Muscle layer of colon (tissue), 2 donors: ENCODE results near the gene RDH13.
"Not testable (repeated sequence)": the region's sequence is repeated elsewhere in the genome, so short reads cannot be mapped to it uniquely, and the experiment has no call there.

Experiments used
- H3K27ac ChIP-seq: one replicate; pipeline ENCODE4 v1.7.0; 2013; ENCODE audit warnings: low read depth, mild to moderate bottlenecking, low read length, moderate library complexity
- H3K27me3 ChIP-seq, 2 donors: one replicate each; pipeline ENCODE4 v1.7.0; 2013; ENCODE audit warnings: low read length in 2 of 2, mild to moderate bottlenecking in 2 of 2; ENCODE audit not compliant: insufficient read depth in 2 of 2, control insufficient read depth in 1 of 2
- H3K36me3 ChIP-seq: one replicate; pipeline ENCODE4 v1.7.0; 2013; ENCODE audit warnings: mild to moderate bottlenecking, low read length; ENCODE audit not compliant: insufficient read depth
- H3K4me1 ChIP-seq: one replicate; pipeline ENCODE4 v1.7.0; 2013; ENCODE audit warnings: mild to moderate bottlenecking, low read length; ENCODE audit not compliant: insufficient read depth
- H3K4me3 ChIP-seq, 2 donors: one replicate each; pipeline ENCODE4 v1.7.0; 2013; ENCODE audit warnings: low read length in 2 of 2, low read depth in 1 of 2, mild to moderate bottlenecking in 1 of 2, moderate library complexity in 1 of 2
- H3K9ac ChIP-seq: one replicate; pipeline ENCODE4 v1.7.0; 2013; ENCODE audit warnings: low read length
- H3K9me3 ChIP-seq: one replicate; pipeline ENCODE4 v1.7.0; 2013; ENCODE audit warnings: mild to moderate bottlenecking, low read length
- donor health status: abdominal sarcoma.
- donor health status: Adenocarcinoma of cecum.

Gene RDH13, protein sequence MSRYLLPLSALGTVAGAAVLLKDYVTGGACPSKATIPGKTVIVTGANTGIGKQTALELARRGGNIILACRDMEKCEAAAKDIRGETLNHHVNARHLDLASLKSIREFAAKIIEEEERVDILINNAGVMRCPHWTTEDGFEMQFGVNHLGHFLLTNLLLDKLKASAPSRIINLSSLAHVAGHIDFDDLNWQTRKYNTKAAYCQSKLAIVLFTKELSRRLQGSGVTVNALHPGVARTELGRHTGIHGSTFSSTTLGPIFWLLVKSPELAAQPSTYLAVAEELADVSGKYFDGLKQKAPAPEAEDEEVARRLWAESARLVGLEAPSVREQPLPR

DNA sequence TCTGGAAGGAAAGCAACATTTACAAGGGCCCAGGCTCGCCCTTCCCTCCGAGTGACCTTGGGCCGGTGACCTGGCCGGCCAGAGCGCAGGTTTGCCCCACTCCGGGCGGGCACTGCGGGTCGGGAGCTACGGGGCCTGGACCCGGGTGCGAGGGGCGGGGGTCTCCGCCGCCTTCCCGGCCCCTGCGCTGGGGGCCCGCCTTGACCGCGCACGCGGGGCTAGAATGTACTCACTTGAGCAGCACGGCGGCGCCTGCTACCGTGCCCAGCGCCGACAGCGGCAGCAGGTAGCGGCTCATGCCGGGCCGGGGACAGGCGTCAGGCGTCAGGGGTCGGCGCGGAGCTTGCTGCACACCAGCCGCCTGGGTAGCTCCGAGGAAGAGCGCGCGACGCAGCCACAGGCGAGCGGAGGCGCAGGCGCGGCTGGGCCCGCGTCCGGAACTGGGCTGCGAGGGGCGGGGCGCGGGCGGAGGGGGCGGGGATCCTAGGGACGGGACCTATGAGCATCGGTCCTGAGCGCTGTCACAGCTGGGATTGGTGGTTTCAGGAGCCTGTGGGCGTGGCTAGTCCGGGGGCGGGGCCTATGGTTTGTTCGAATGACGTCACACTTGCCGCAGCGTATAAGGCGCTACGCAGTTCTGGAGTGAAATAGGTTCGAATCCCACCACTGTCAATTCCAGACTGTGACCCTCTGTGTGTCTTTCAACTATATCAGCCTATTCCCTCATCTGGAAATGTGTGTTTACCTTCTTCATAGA is at the start of gene RDH13:
Gene RDH13, minus strand, starts transcription at position 414 of the 757 bp plus-strand sequence. Its CDS starts 116 bp downstream, at position 298.
- Histone ChIP-seq H3K27me3 (peaks cover 0 to 5% of the 10 kb centered on the region in 2 donors), H3K36me3 (peaks cover 11% of the 10 kb centered on the region), H3K4me3 (peak within 1 kb of the TSS; percentile 51 to 65), H3K9me3 (no peaks in the 10 kb centered on the region), H3K4me1 (no peaks in the 10 kb centered on the region), H3K27ac (peak within 1 kb of the TSS; percentile 60), H3K9ac (peak within 1 kb of the TSS; percentile 28)

DNA sequence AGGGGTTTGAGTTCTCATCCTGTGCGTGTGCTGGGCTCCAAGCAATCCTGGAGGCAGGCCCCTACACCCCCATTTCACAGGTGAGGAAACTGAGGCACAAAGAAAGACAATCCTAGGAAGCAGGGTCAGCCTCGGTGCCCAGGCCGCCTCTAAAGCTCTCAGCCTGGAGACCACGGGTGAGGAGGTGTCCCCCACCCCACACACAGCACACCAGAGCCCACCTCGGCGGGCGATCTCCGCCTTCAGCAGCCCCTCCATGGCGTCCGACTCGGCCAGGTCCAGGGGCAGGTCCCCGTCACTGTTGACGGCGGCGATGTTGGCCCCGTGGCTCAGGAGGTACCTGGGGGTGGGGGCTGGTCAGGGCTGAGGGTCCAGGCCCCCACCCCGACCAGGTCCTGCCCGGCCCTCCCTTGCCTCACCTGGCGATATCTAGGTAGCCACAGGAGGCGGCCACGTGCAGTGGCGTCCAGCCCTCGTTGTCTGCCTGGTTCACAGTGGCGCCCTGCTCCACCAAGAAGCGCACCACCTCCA is 49.4 kb upstream of the RDH13 start:
- no peaks in the 10 kb centered on the region for H3K9me3 ChIP-seq
- peak overlapping the region in 1 of 2 donors; percentile 45 for H3K4me3 ChIP-seq
- H3K9ac ChIP-seq, result peak overlapping the region; percentile 90
- H3K27me3 ChIP-seq, result no peaks in the 10 kb centered on the region
- peaks cover 44% of the 10 kb centered on the region for H3K4me1 ChIP-seq
- peak overlapping the region; percentile 94 for H3K27ac ChIP-seq
- H3K36me3 ChIP-seq, result peaks cover 20% of the 10 kb centered on the region

DNA sequence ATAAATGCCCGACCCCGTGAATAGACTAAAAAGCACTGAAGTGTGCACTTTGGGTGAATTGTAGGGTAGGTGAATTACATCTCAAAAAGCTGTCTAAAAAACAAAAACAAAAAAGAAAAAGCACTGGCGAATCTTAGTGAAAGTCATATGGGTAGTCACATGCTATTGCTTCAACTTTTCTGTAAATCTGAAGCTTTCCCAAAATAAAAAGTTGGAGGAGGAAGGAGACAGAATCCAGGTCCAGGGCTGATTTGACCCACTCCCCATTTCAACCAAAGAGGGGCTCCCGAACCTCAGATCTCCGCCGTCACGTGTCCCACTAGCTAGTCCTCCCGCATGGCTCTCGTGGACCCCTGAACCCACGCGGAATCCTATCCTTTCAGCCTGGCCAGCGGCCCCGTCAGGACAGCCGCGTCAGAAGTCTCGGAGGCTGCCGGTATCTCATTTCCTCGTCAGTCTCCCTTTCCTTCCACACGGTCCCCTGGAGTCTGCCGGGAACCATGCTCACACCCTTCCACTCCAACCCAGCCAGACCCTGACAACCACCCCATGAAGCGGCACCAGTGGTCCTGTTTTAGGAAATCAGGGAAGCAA is 48.4 kb upstream of the RDH13 start:
- Histone ChIP-seq H3K9ac (peak overlapping the region; percentile 13), H3K4me3 (no peak overlapping the region), H3K9me3 (no peaks in the 10 kb centered on the region), H3K4me1 (peaks cover 44% of the 10 kb centered on the region), H3K36me3 (peaks cover 28% of the 10 kb centered on the region), H3K27me3 (no peaks in the 10 kb centered on the region), H3K27ac (peak overlapping the region; percentile 94)

DNA sequence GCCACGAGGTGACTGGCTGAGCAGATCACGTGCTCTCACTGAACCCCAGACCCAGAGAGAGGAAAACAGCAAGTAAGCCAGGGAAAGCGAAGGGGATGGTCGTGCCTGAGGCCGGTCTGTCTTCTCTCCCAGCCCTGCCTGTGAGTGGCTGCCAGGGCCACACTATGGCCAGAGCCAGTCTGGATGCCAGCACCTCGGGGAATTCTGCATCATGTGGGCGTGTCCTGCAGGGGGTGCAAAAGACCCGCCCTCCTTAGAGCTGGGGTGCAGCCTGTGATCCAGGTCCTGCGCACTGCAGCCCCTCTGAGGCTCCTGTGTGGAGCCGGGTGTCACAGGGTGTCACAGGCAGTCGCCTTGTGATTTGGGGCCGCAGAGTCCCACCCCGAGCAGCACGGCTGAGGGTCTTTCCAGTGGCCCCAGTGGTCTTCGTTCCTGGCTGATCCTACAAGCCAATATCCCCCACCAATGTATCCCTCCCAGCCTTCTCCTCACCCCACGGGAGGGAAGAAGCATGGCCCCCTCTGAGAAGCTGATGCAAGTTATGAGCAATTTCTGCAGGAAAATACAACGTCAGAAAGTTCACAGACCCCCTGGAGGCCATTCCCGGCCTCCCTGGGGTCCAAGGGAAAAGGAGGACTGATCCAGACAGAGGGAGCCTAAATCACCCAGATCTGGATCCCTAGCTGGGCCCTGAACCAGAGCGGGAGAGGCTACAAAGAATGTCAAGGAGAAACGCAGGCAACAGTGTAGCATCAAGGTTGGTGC is 46.8 kb upstream of the RDH13 start:
- no peak overlapping the region for H3K9ac ChIP-seq
- H3K36me3 ChIP-seq, result peaks cover 32% of the 10 kb centered on the region
- H3K27me3 ChIP-seq, result no peaks in the 10 kb centered on the region
- peaks cover 31% of the 10 kb centered on the region for H3K4me1 ChIP-seq
- H3K27ac ChIP-seq, result peak overlapping the region; percentile 27
- no peak overlapping the region for H3K4me3 ChIP-seq
- no peaks in the 10 kb centered on the region for H3K9me3 ChIP-seq

DNA sequence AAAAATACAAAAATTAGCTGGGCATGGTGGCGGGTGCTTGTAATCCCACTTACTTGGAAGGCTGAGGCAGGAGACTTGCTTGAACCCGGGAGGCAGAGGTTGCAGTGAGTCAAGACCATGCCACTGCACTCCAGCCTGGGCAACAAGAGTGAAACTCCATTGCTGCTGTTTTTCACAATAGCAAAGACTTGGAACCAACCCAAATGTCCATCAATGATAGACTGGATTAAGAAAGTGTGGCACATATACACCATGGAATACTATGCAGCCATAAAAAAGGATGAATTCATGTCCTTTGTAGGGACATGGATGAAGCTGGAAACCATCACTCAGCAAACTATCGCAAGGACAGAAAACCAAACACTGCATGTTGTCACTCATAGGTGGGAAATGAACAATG is 44.3 kb upstream of the RDH13 start:
- H3K36me3 ChIP-seq, result peaks cover 47% of the 10 kb centered on the region
- not testable (repeated sequence) for H3K9ac ChIP-seq, H3K9me3 ChIP-seq, H3K27me3 ChIP-seq, H3K4me1 ChIP-seq, H3K27ac ChIP-seq, H3K4me3 ChIP-seq

DNA sequence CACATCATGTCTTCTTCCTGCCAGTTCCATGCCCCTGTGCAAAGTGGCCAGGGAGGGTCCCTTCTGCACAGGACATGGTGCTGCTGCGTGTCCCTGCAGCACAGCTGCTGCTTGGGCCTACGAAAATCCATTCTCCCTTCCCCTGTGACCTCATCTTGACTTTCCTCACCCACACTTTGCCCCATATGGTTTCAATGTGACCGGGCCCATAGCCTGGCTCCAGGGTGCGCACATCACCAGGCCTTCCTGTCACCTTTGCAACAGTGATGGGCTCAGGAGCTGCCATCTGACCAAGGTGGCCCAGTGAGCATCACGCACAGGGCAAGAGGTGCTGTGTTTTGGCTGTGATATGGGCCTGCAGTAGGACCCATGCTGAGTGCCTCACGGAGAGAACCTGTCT is 43.6 kb upstream of the RDH13 start:
- H3K4me3 ChIP-seq, result no peak overlapping the region
- no peak overlapping the region for H3K9ac ChIP-seq
- H3K27ac ChIP-seq, result no peak overlapping the region
- H3K36me3 ChIP-seq, result peaks cover 54% of the 10 kb centered on the region
- no peaks in the 10 kb centered on the region for H3K27me3 ChIP-seq
- H3K4me1 ChIP-seq, result peaks cover 4% of the 10 kb centered on the region
- no peaks in the 10 kb centered on the region for H3K9me3 ChIP-seq

DNA sequence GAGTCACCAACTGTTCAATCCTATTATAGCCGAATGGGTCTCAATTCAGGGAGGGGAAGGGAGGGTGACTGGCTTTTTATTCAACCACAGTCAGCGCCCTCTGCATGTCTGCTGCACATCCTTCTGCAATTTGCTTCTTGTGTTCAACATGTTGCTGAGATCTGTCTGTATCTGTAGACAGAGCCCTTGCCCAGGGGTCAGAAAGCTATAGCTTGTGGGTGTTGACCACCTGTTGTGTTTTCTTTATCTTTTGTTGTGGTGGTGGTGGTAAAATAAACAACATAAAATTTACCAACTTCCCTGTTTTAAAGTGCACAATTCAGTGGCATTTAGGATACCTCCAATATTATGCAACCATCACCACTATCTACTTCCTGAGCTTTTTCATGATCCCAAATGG is 42.3 kb upstream of the RDH13 start:
- Histone ChIP-seq H3K9me3 (no peaks in the 10 kb centered on the region), H3K4me3 (no peak overlapping the region), H3K9ac (no peak overlapping the region), H3K27me3 (no peaks in the 10 kb centered on the region), H3K27ac (no peak overlapping the region), H3K36me3 (peaks cover 61% of the 10 kb centered on the region), H3K4me1 (no peaks in the 10 kb centered on the region)

DNA sequence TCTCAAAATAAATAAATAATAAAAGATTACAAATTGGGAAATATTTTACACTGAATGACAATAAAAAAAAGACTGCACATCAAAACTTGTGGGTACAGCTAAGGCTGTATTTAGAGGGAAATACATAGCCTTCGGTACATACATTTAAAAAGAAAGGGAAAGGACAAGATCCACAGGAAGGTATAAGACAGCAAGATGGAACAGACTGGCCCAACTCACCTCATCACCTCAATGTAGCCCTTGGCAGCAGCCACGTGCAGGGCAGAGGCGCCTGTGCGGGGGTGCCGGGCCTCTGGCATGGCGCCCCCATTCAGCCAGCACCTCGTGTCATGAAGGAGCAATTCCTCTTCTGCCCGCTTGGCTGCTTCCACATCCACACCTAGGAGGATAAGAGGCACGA is 40.2 kb upstream of the RDH13 start:
- Histone ChIP-seq H3K27ac (no peak overlapping the region), H3K27me3 (no peaks in the 10 kb centered on the region), H3K36me3 (peaks cover 64% of the 10 kb centered on the region), H3K9me3 (no peaks in the 10 kb centered on the region), H3K9ac (no peak overlapping the region), H3K4me1 (no peaks in the 10 kb centered on the region), H3K4me3 (no peak overlapping the region)

DNA sequence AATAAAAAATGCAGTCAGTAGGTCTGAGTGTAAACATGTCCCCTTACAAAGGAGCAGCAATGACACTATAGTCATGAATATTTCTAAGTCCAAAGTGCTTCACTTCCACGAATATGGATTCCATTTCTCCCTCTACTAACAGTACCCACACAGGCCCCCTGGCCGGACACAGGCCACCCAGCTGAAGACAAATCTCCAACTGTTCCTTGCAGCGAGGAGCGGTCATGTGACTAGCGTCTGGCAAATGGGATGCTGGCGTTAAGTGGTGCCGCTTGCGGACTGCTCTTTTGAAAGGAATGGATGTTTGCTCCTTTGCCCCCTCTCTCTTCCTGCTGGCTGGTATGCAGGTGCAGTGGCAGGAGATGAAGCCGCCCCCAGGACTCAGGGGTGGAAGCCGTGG is 38.3 kb upstream of the RDH13 start:
- Histone ChIP-seq H3K9ac (no peak overlapping the region), H3K27me3 (no peaks in the 10 kb centered on the region), H3K27ac (no peak overlapping the region), H3K9me3 (no peaks in the 10 kb centered on the region), H3K4me3 (no peak overlapping the region), H3K4me1 (no peaks in the 10 kb centered on the region), H3K36me3 (peaks cover 61% of the 10 kb centered on the region)

DNA sequence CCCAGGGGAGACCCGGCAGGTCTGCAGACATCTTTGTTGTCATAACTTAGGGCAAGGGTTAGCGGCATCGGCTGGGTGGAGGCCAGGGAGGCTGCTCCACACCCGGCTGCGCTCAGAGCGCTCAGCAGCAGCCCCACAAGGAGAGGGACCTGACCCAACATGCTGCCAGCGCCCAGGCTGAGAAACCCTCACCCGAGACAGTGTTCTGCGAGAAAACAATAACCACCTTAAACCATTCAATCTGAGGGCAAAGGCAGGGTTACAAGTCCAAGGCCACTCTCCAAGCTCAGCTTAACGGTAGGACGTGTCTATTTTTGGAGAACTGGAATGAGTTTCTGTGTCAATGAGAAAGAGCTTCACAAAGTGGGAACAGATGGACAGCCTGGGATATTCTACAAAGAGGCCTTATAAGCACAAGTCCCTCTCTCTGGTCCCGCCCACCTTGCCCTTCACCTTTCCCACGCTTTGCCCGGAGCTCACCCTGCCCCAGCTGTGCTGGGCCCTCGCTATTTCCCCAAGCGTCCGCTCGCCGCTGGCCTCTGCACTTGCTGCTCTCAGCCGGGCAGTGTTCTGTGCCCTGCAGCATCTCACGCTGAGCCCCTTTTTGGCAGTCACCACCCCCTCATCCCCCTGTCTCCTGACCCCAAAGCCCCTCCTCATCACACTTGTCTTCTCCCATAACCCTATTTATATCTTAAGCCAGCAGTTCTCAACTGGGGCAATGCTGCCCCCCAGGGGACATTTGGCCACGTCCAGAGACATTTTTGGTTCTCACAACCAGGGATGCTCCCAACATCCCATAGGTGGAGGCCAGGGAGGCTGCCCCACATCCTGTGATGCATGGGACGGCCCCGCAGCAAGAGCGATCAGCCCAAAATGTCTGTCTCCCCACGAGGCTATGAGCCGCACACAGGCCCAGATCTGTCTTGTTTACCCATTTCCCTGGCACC is 36.9 kb upstream of the RDH13 start:
- no peaks in the 10 kb centered on the region for H3K9me3 ChIP-seq
- peaks cover 70% of the 10 kb centered on the region for H3K36me3 ChIP-seq
- no peak overlapping the region for H3K27ac ChIP-seq
- H3K27me3 ChIP-seq, result no peaks in the 10 kb centered on the region
- no peak overlapping the region for H3K9ac ChIP-seq
- H3K4me3 ChIP-seq, result no peak overlapping the region
- H3K4me1 ChIP-seq, result no peaks in the 10 kb centered on the region
